Stimulated activated CD8-positive, alpha-beta memory T cell treated with anti-CD3 and anti-CD28 coated beads, Interleukin-4, amount 100 ng/mL, for 4 hours (primary cell): ENCODE data around the gene PDZRN4.
"Not testable (repeated sequence)": the region's sequence is repeated elsewhere in the genome, so short reads cannot be mapped to it uniquely, and the experiment has no call there.

ENCODE experiments used
- DNase-seq, 2 donors: peaks; one replicate each; pipeline ENCODE4 v3.0.0-alpha.2; 2020; ENCODE audit warnings: low read depth in 2 of 2, low spot score in 1 of 2

PDZRN4 gene

GRCh38 chr12:41507286-41507685 is 319.2 kb downstream of the PDZRN4 start:
- no peak for DNase-seq

GRCh38 chr12:41509271-41510055 is 321.3 kb downstream of the PDZRN4 start:
- no peak for DNase-seq

DNA sequence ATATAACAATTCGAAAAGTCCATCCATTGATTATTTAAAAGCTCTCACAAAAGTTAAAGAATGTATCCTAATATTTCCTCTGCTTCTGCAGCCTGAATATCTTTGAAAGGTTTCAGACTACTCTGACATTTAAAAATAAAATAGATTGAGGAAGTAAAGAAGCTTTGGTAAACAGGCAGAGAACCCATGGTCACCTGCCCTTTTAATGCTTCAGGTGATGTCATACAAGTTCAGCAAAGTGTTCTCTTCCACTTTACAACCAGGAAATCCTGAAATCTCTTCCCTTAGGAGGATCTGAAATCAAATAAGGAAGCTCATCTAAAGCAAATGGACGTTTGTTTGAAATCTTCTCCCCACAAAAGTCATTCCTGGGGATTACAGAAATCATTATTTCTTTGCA is 322.4 kb downstream of the PDZRN4 start:
- DNase-seq = no peak

DNA sequence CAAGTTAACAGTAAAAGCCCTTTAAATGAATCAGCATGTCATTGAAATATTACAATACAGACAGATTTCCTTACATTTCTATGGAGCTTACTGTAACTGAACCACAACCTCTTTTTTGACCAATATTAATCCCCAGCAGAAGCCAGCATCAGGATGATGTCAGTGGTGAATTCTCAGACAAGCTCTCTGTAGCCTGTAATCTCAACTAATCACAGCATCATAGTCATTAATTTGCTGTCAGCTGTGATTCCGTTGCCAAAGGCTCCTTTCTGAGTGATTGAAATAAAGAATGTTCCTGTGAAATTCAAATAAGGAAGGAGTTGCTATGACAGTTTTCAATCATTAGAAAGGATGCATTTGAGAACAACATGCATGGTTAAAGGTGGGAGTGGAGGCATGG is 323.1 kb downstream of the PDZRN4 start:
- no peak for DNase-seq

DNA sequence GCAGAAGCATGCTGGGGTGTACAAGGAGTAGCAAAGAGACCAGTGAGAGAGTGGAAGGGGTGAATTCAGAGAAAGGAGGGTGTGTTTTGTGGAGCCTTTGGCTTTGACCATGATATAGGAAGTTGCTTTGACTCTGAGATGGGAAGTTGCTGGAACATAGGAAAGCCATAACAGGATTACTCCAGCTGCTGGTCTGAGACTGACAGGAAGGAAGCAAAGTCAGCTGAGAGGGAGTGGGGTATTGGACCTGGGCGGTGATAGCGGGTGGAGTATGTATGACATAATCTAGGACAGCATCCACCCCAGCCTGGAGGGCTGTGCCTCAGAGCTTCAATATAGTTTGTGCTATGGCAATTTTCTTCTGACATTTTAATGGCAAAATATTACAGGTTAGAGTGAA is 324.4 kb downstream of the PDZRN4 start:
- no peak for DNase-seq

DNA sequence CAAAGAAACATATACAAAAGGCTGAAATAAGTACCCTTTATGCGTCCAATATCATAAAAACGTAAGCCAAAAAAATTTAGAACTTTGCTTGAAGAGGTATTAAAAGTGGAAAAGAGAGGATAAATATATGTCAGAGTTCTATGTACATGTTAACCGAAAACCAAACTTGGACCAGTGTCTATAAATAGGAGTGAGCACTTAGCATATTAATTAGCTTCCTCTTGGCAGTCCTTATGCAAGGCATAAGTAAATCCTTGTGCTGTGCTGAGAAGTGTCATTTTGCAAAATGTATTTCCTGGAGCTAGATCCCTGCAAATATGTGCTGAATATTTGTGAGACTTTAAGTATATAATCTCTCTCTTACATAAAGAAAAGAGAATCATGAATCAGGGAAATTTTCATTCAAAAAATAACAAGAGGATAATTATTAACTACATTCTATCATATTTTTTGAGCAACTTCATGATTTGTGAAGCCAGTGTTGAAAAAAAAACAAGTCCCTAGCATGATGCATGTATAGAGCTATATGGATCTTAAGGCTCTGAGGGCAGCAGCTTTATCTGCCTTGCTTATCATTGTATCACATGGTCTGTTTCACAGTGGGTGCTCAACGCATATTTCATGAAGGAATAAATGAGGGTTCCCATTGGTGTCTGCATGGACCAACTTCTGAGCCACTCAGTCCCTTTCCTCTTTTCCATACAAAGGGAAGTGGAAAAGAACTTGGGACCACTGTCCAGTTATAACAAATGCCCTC is 326.1 kb downstream of the PDZRN4 start:
- no peak for DNase-seq

DNA sequence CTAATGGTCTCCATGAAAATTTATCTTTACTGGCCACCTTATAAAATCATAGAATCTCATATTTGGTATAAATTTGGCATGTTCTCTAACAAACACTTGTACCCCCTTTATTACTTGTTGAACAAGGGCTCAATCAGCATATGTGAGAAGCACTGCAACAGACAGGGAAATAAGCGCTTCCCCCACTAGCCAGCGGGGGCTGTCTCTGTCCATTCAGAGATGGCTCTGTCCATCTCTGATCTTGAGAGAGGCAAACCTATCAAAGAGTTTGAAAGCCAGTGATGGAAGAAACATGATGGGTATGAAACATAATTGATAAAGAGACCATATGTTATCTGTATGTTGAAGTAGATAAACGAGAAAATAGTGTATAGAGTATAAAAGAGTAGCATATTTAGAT is 326.8 kb downstream of the PDZRN4 start:
- no peak for DNase-seq

- no peak for DNase-seq
These were observed 327.8 kb downstream of the PDZRN4 start for GRCh38 chr12:41515953-41516352.

DNA sequence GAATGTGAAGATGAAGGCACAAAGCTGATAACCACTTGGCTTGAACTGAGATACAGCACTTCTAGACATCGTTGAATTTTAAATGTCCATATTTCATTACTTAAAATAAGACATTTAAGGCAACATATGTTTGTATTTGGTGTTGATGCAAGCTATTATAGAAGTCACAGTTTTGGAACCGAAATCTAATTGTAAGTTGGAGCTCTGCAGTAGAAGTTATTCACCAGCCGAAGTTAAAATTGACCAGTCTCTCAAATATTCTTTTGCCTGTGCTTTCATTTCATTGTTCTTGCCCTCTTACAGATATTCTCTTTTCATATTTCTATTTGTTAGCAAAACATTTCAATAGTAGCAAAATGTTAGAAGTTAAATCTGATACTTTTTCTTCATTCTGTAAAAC is 332.7 kb downstream of the PDZRN4 start:
- no peak for DNase-seq

- no peak for DNase-seq
These were observed 333.8 kb downstream of the PDZRN4 start for GRCh38 chr12:41521872-41522379.

DNA sequence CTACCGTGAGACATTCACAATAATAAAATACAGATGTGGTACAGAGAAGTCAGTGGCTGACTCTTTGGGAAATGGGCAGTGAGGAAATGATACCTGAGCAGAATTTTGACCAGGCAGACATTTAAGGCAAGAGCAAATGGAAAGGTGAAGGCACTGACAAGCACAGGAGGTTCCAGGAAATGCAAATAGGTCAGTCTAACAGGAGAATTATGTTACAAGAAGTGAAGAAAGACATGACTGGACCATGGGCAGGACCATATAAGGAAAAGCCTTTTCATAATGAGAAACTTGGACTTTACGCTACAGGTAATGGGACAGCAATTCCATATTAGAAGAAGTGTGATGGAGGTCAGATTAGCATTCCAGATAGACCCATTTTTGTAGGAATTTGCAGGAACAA is 338.9 kb downstream of the PDZRN4 start:
- no peak for DNase-seq

GRCh38 chr12:41527534-41528116 is 339.5 kb downstream of the PDZRN4 start:
- DNase-seq = no peak

DNA sequence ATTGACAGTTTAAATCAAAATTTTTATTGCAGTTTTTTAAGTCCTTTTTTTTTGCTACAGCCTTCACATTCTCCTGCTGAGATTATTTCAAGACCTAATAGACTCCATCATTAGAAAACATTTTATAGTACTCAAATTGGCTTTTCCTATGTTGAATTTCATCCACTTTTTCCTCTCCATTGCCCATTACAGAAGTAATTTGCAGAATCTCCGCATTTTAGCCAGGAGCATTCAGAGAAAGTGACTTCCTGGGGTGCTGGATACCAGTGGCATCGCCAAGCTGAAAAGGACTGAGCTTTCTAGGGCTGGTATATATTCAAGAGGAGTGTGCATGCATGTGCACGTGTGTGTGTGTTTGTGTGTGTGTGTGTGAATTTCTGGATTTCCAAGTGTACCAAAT is 340.8 kb downstream of the PDZRN4 start:
- DNase-seq = no peak

GRCh38 chr12:41530441-41530840 is 342.3 kb downstream of the PDZRN4 start:
- no peak for DNase-seq

DNA sequence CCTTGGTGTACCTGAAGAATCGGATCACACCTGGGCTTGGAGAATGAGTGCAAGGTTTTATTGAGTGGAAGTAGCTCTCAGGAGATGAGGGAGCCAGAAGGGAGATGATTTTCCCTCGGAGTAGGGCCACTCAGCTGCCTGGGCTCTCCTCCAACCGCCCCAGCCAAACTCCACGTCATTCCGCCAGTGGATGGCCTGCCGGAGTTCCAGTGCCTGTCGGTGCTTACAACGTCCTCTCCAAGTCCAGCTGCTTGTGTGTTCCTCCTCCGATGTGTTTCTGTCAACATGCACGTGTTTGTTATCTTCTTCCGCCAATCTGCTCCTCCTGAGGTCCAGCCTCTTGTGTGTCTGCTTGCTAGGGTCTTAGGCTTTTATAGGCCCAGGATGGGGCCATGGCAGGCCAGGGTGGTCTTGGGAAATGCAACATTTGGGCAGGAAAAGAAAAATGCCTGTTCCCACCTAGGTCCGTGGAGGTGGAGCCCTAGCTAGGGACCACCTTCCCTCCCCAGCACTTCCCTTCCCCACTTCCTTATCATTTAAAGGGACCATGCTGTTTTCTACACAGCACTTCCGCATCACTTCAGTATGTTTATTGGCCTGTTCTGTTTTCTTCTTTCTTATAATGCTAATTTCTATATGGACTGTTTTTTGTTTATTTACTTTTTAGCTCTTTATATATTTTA is 343.2 kb downstream of the PDZRN4 start:
- DNase-seq = no peak

DNA sequence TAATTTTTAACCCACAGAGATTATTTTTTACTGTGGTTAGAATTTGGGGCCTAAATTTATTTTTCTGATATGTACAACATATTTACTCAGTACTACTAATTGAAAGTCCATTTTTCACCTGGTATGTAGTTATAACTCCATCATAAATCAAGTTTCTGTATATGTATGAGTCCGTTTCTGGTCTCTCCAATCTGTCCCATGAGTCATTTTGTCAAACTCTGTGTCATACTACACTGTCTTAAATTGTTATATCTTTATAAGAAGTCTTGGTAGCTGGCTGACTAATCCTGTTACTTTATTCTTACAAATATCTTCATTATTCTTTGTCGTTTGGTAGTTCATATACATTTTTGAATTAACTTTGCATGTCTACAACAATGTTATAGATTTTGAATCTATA is 344.0 kb downstream of the PDZRN4 start:
- DNase-seq = no peak

DNA sequence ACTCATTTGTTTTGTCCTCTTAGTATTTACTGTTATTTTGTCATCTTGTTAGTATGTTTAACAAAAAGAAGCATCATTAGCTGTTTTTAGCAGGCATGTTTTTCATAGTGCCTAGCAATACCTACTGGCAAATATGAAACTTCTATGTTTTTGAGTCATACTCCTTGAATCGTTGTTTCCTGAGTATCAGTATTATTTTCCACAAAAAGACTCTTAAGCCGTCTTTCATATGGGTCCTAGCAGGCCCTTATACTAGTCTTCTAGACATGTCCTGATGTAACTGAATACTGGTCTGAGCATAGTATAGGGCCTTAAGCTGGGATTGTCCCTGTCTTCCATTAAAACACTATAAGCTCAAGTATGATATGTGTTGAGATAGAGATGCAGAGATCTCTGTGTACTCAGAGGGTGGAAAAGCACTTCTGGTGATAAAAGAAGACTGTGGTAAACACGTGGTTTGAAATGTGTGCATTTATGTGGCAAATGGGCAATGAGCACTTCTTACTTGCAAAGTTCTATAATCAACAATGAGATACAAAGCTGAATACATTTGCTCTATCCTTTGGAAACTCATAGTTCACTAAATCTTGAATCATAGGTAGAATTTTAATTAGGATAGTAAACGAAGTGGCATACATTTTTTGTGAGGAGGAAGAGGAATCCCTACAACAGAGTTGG is 348.8 kb downstream of the PDZRN4 start:
- DNase-seq = no peak

DNA sequence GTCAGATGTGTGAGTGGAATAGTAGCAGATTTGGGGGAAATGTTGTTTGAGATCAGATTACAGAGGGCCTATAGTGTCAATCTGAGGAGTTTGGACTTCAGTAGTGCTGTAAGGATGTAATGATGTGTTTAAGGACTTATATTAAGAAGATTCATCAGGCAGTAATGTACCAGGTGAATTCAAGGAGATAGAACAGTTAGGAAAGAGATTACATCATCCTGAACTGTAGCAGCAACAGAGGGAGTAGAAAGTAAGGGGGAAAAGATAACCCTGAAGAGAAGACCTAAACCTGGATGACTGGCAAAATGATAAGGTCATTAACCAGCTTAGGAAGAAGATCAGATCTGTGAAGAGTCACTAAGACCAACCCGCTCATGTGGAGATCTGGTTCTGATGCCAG is 349.4 kb downstream of the PDZRN4 start:
- DNase-seq = no peak

GRCh38 chr12:41545761-41546160 is 357.6 kb downstream of the PDZRN4 start:
- DNase-seq = no peak

- DNase-seq = not testable (repeated sequence)
These were observed 359.0 kb downstream of the PDZRN4 start for GRCh38 chr12:41547071-41547470.

DNA sequence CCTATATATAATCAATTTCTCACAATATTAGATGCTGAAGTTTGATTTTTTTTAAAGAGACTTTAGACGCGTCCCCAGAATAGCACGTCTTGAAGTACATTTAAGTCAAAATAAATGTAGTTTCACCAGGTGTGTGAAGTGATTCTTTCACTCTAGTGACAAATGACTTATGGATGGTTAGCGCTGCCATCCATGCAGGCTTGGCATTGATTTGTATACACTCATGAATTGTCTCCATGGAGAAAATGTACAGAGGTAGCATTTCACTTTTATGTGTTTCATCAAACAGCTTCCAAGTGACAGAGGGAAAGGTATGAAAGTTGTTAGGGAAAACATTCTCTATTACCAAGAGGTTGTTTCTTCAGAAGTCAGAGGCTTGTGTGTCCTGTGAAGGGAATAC is 360.8 kb downstream of the PDZRN4 start:
- DNase-seq = no peak
